OCI-M2 (cell line): ENCODE results near the gene LLPH.

Experiments used
- DNase-seq: peaks from one replicate; lab custom pipeline; 2025; ENCODE audit not compliant: unreplicated experiment; lab: John Stamatoyannopoulos, UW

LLPH gene

GRCh38 chr12:66143868-66144267 is 13.3 kb upstream of the LLPH start:
- DNase-seq = no peak

GRCh38 chr12:66142826-66143225 is 12.3 kb upstream of the LLPH start:
- no peak for DNase-seq

- no peak for DNase-seq
These were observed 10.7 kb upstream of the LLPH start for GRCh38 chr12:66141299-66141698.

GRCh38 chr12:66140731-66141130 is 10.2 kb upstream of the LLPH start:
- no peak for DNase-seq

GRCh38 chr12:66139328-66139727 is 8.8 kb upstream of the LLPH start:
- no peak for DNase-seq

GRCh38 chr12:66137937-66138336 is 7.4 kb upstream of the LLPH start:
- no peak for DNase-seq

GRCh38 chr12:66132408-66132807 is 1.9 kb upstream of the LLPH start:
- DNase-seq = no peak

- no peak for DNase-seq
These were observed 628 bp upstream of the LLPH start for GRCh38 chr12:66131067-66131688.

GRCh38 chr12:66129934-66130266 is 650 bp downstream of the LLPH start:
- no peak for DNase-seq

- DNase-seq = no peak
These were observed 2.9 kb downstream of the LLPH start for GRCh38 chr12:66127650-66128049.

- no peak for DNase-seq
These were observed 10.1 kb downstream of the LLPH start for GRCh38 chr12:66120477-66120876.

GRCh38 chr12:66119870-66120241 is 10.7 kb downstream of the LLPH start:
- DNase-seq = no peak

- no peak for DNase-seq
These were observed 11.2 kb downstream of the LLPH start for GRCh38 chr12:66119229-66119869.

GRCh38 chr12:66118240-66118891 is 12.2 kb downstream of the LLPH start:
- no peak for DNase-seq

- DNase-seq = no peak
These were observed 13.3 kb downstream of the LLPH start for GRCh38 chr12:66117242-66117641.

- no peak for DNase-seq
These were observed 15.4 kb downstream of the LLPH start for GRCh38 chr12:66115071-66115600.

GRCh38 chr12:66113471-66113870 is 17.1 kb downstream of the LLPH start:
- DNase-seq = no peak

- DNase-seq = no peak
These were observed 18.9 kb downstream of the LLPH start for GRCh38 chr12:66111605-66112004.

GRCh38 chr12:66109056-66109455 is 21.5 kb downstream of the LLPH start:
- DNase-seq = no peak

- no peak for DNase-seq
These were observed 22.2 kb downstream of the LLPH start for GRCh38 chr12:66108386-66108785.

- peak; percentile 68 for DNase-seq
These were observed 23.1 kb downstream of the LLPH start for GRCh38 chr12:66107451-66107915.
